ENCODE measurements around the gene TCF25. TPM values are rescaled to one million over a fixed set of nuclear protein-coding genes. Genes with fewer than 3 reads are reported as not detected.

TCF25 gene
- total and polyA plus RNA-seq, 8 donors = 124 to 748 (median 216) TPM

GRCh38 chr16:89892635-89893034 is 19.2 kb downstream of the TCF25 start:
- Histone ChIP-seq H3K4me3 (no peak overlapping the region), H3K27ac (no peak overlapping the region), H3K9me3 (no peaks in the 10 kb centered on the region), H3K36me3 (peaks cover 89 to 100% (median 100%) of the 10 kb centered on the region in 4 donors), H3K4me1 (no peaks in the 10 kb centered on the region), H3K27me3 (no peaks in the 10 kb centered on the region)
- no peak for DNase-seq
- WGBS, 5 donors = 95 to 96% (median 95%) methylated on average over 8 to 9 of the region's 9 CpGs
- no peak for TF ChIP-seq CTCF (IDR thresholded peaks at IDR 0.05)
- no peak for TF ChIP-seq POLR2A (IDR thresholded peaks at IDR 0.05)
- TF ChIP-seq POLR2AphosphoS5 (IDR thresholded peaks at IDR 0.05) = no peak
- intact Hi-C loops (cut with DNase I; ENCODE audit: low total_unique reads) = no loop called here

- TF ChIP-seq EP300 (IDR thresholded peaks at IDR 0.05) (no peak), POLR2A (IDR thresholded peaks at IDR 0.05) (no peak), CTCF (IDR thresholded peaks at IDR 0.05) (no peak), POLR2AphosphoS5 (IDR thresholded peaks at IDR 0.05) (no peak)
- no peak for DNase-seq
These were observed 20.5 kb downstream of the TCF25 start for GRCh38 chr16:89893642-89894548.

GRCh38 chr16:89895482-89896250 is 22.3 kb downstream of the TCF25 start:
- no peak for DNase-seq
- H3K4me3 ChIP-seq = no peak overlapping the region
- H3K4me1 ChIP-seq = no peaks in the 10 kb centered on the region
- H3K36me3 ChIP-seq = peaks cover 95 to 100% (median 99%) of the 10 kb centered on the region in 4 donors
- 92 to 95% (median 94%) methylated on average over 17 to 26 of the region's 26 CpGs for WGBS, 5 donors
- TF ChIP-seq EP300 (IDR thresholded peaks at IDR 0.05) (no peak), POLR2AphosphoS5 (IDR thresholded peaks at IDR 0.05) (no peak)
- H3K9me3 ChIP-seq = no peaks in the 10 kb centered on the region
- intact Hi-C loops (cut with DNase I; ENCODE audit: low total_unique reads) = no loop called here
- H3K27ac ChIP-seq = no peak overlapping the region
- no peaks in the 10 kb centered on the region for H3K27me3 ChIP-seq

More at GRCh38 chr16:89893642-89894548, 20.5 kb downstream of the TCF25 start:
- Histone ChIP-seq H3K36me3 (peaks cover 91 to 100% (median 99%) of the 10 kb centered on the region in 4 donors), H3K4me1 (no peaks in the 10 kb centered on the region), H3K27me3 (no peaks in the 10 kb centered on the region), H3K27ac (no peak overlapping the region), H3K9me3 (no peaks in the 10 kb centered on the region), H3K4me3 (no peak overlapping the region)
- intact Hi-C loops (cut with DNase I; ENCODE audit: low total_unique reads) = no loop called here
- 92 to 96% (median 94%) methylated on average over 12 to 45 of the region's 45 CpGs for WGBS, 5 donors

- no peaks in the 10 kb centered on the region for H3K27me3 ChIP-seq
- no peak overlapping the region for H3K4me3 ChIP-seq
- no peaks in the 10 kb centered on the region for H3K4me1 ChIP-seq
- intact Hi-C loops (cut with DNase I; ENCODE audit: low total_unique reads) = no loop called here
- peaks cover 86 to 91% (median 90%) of the 10 kb centered on the region in 4 donors for H3K36me3 ChIP-seq
- DNase-seq = no peak
- H3K27ac ChIP-seq = no peak overlapping the region
- no peaks in the 10 kb centered on the region for H3K9me3 ChIP-seq
- 96 to 99% (median 97%) methylated on average over 11 of the region's 11 CpGs for WGBS, 5 donors
- TF ChIP-seq POLR2A (IDR thresholded peaks at IDR 0.05) (no peak), EP300 (IDR thresholded peaks at IDR 0.05) (no peak), CTCF (IDR thresholded peaks at IDR 0.05) (no peak), POLR2AphosphoS5 (IDR thresholded peaks at IDR 0.05) (no peak)
These were observed 23.8 kb downstream of the TCF25 start for GRCh38 chr16:89897204-89897603.
